ENCODE measurements around the gene SH2B3.
"Not testable (repeated sequence)": the region's sequence is repeated elsewhere in the genome, so short reads cannot be mapped to it uniquely, and the experiment has no call there.

Gene SH2B3

DNA sequence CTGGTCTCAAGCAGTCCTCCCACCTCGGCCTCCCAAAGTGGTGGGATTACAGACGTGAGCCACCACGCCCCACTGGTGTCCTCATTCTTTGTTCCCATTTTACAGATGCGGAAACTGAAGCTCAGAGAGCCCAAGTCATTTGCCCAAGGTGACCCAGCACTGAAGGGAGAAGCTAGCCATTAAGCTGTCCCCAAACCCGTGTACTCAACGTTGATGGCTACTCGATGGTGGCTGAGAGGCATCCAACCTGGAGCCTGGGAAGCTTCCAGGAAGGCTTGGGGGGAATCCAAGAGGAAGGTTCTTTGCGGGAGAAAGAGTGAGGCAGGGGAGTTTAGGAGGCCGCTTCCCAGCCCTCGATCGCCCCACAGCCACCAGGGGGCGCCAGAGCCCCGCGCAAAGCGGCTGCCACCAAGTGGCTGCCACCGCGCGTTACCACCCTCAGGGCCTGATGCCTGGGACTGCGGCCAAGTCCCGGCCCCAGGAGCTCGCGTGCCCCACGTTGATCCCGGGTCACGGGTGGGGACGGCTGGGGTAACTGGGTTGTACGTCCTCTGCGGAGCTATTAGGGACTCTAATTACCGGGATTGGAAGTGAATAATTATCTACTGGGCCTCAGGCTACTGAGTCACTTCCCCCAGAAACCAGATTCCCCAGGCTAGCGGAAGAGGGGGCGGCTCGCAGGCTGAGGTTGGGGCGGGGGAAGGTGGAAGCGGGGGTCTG, 8.8 kb upstream of the SH2B3 start:
- in situ Hi-C loops (cut with MboI; ENCODE audit: low sequenced_read_pairs, unreplicated experiment) = loop anchor here (5.0 to 10.0 kb wide), 2 partner anchors 50 to 128 kb away; no protein-coding TSS in a partner anchor
- TF ChIP-seq CTCF (IDR thresholded peaks at IDR 0.05; ENCODE audit: borderline replicate concordance, control extremely low read depth, extremely low read depth, insufficient read depth, missing control alignments) = peak; percentile 97
- peak; percentile 89 for DNase-seq (ENCODE audit: low spot score)

- in situ Hi-C loops (cut with MboI; ENCODE audit: low sequenced_read_pairs, unreplicated experiment) = loop anchor here (5.0 to 10.0 kb wide), 2 partner anchors 49 to 126 kb away; no protein-coding TSS in a partner anchor
- peak; percentile 5 for DNase-seq (ENCODE audit: low spot score)
- no peak for TF ChIP-seq CTCF (IDR thresholded peaks at IDR 0.05; ENCODE audit: borderline replicate concordance, control extremely low read depth, extremely low read depth, insufficient read depth, missing control alignments)
Measured at GRCh38 chr12:111398530-111398929, 7.2 kb upstream of the SH2B3 start.

- in situ Hi-C loops (cut with MboI; ENCODE audit: low sequenced_read_pairs, unreplicated experiment) = loop anchor here (5.0 to 10.0 kb wide), 2 partner anchors 47 to 125 kb away; no protein-coding TSS in a partner anchor
- DNase-seq (ENCODE audit: low spot score) = not testable (repeated sequence)
Measured at GRCh38 chr12:111399741-111400404, 5.8 kb upstream of the SH2B3 start.

- in situ Hi-C loops (cut with MboI; ENCODE audit: low sequenced_read_pairs, unreplicated experiment) = no loop called here
- no peak for DNase-seq (ENCODE audit: low spot score)
- no peak for TF ChIP-seq CTCF (IDR thresholded peaks at IDR 0.05; ENCODE audit: borderline replicate concordance, control extremely low read depth, extremely low read depth, insufficient read depth, missing control alignments)
Measured at GRCh38 chr12:111401167-111401605, 4.5 kb upstream of the SH2B3 start.

- DNase-seq (ENCODE audit: low spot score); in situ Hi-C loops (cut with MboI; ENCODE audit: low sequenced_read_pairs, unreplicated experiment): not testable (repeated sequence)
Measured at GRCh38 chr12:111402490-111402824, 3.3 kb upstream of the SH2B3 start.

DNA sequence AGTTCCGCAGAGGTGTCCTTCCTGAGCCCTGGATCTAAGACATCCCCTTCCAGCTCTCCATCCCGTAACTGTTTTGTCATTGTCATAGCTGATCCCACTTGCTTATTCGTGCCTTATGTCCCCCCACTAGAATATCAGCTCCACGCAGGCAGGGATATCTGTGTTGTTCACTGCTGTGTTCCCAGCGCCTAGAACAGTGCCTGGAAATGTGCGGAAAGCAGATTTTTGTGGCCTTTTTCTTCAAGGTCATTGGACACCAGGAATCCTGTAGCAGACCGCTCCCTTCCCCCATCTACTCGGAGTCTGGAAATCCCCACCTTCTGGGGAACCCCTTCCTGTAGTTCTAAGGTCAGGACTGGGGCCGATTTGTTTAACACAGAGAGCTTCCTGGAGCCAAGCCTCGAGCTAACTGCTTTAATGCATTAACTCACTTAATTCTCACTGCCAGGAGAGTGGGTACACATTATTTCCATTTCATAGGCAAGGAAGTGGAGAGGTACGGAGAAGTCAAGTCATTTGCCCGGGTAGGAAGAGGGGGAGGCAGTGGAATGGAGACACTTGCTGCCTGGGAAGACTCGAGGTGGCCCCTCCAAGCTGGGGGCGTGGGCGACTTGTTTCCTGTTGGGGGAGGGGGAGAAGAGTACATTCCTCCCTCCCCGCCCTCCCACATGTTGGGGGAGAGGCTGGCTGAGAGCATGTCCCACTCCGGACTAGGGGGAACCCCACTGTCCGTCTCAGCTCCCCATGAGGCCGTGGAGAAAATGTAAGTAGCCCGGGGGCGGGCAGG, 1.2 kb upstream of the SH2B3 start:
- in situ Hi-C loops (cut with MboI; ENCODE audit: low sequenced_read_pairs, unreplicated experiment) = no loop called here
- DNase-seq (ENCODE audit: low spot score) = peak; percentile 69

More for the DNA sequence above, 1.2 kb upstream of the SH2B3 start:
- TF ChIP-seq CTCF (IDR thresholded peaks at IDR 0.05; ENCODE audit: borderline replicate concordance, control extremely low read depth, extremely low read depth, insufficient read depth, missing control alignments) = no peak
